CD4-positive, CD25-positive, alpha-beta regulatory T cell (primary cell): Measurements from ENCODE around the gene FDCSP. TPM values are rescaled to one million over a fixed set of nuclear protein-coding genes. Genes with fewer than 3 reads are reported as not detected.

Source experiments
- ATAC-seq, 2 donors: fragments of 150-1000 bp; cut with Tn5 transposase; one replicate each; pipeline ENCODE4 v1.10.0; 2021; ENCODE audit warnings: low read depth in 2 of 2, moderate number of reproducible peaks in 2 of 2, moderate library complexity in 1 of 2
- DNase-seq, 3 donors: peaks; one replicate each; pipeline versions ENCODE4 v3.0.0 to v3.0.0-alpha.2; 2012 to 2022; ENCODE audit warnings: mixed read lengths in 1 of 3
- H3K27ac ChIP-seq: one replicate; pipeline ENCODE4 v1.7.0; 2013; ENCODE audit warnings: mild to moderate bottlenecking, low read length; ENCODE audit not compliant: insufficient read depth, poor library complexity, severe bottlenecking
- H3K27me3 ChIP-seq: one replicate; pipeline ENCODE4 v1.7.0; 2013; ENCODE audit warnings: low read length; ENCODE audit not compliant: control insufficient read depth, insufficient read depth
- H3K36me3 ChIP-seq: one replicate; pipeline ENCODE4 v1.7.0; 2013; ENCODE audit warnings: mild to moderate bottlenecking, low read length, moderate library complexity; ENCODE audit not compliant: control insufficient read depth, insufficient read depth
- H3K4me1 ChIP-seq: 2 replicates; pipeline ENCODE4 v1.7.0; 2013; ENCODE audit warnings: mild to moderate bottlenecking, low read length; ENCODE audit not compliant: insufficient read depth, control insufficient read depth, poor library complexity, severe bottlenecking
- H3K4me3 ChIP-seq: one replicate; pipeline ENCODE4 v1.7.0; 2013; ENCODE audit warnings: low read depth, mild to moderate bottlenecking, low read length, moderate library complexity
- H3K9me3 ChIP-seq, 2 experiments: 1 replicate in 1 of 2; 2 replicates in 1 of 2; pipeline ENCODE4 v1.7.0; 2013; ENCODE audit warnings: low read length in 2 of 2, mild to moderate bottlenecking in 1 of 2, moderate library complexity in 1 of 2; ENCODE audit not compliant: control insufficient read depth in 2 of 2
- H3K27ac Mint-ChIP-seq, 3 donors: one replicate each; pipeline ENCODE4 v1.8.0; 2020 to 2022; ENCODE audit warnings: mild to moderate bottlenecking in 3 of 3, mixed read lengths in 3 of 3, moderate library complexity in 2 of 3
- H3K27me3 Mint-ChIP-seq: one replicate; pipeline ENCODE4 v1.8.0; 2022; ENCODE audit warnings: mild to moderate bottlenecking, mixed read lengths
- H3K36me3 Mint-ChIP-seq: one replicate; pipeline ENCODE4 v1.8.0; 2020; ENCODE audit warnings: mixed read lengths
- H3K4me1 Mint-ChIP-seq, 4 donors: one replicate each; pipeline ENCODE4 v1.8.0; 2020 to 2022; ENCODE audit warnings: mixed read lengths in 4 of 4, mild to moderate bottlenecking in 1 of 4
- H3K4me3 Mint-ChIP-seq, 4 donors: one replicate each; pipeline ENCODE4 v1.8.0; 2020 to 2022; ENCODE audit warnings: mild to moderate bottlenecking in 4 of 4, mixed read lengths in 4 of 4, moderate library complexity in 3 of 4
- H3K9me3 Mint-ChIP-seq, 7 donors: one replicate each; pipeline ENCODE4 v1.8.0; 2020 to 2022; ENCODE audit warnings: mixed read lengths in 7 of 7, mild to moderate bottlenecking in 3 of 7, moderate library complexity in 2 of 7
- polyA plus RNA-seq, 4 donors: library from polyadenylated mRNA; unstranded; fragments of 300-500 nt; fragmentation: Illumina TruSeq; gene quantifications; one replicate each; pipeline ENCODE4 v1.2.3, GENCODE V29; 2021
- total RNA-seq: library from RNA; stranded (reverse); gene quantifications from one replicate; pipeline ENCODE4 v1.2.3, GENCODE V29; 2022

The FDCSP gene
- total RNA-seq (not detected), polyA plus RNA-seq (not detected)

GRCh38 chr4:70225824-70226223 lies at the start of gene FDCSP:
FDCSP (plus strand) TSS chr4:70226124; CDS start chr4:70231195, 5,071 bp downstream.
- no peak for ATAC-seq
- Histone ChIP-seq H3K36me3 (no peaks in the 10 kb centered on the region), H3K4me3 (no peak within 1 kb of the TSS), H3K4me1 (no peaks in the 10 kb centered on the region), H3K9me3 (no peaks in the 10 kb centered on the region), H3K27ac (no peak within 1 kb of the TSS), H3K27me3 (no peaks in the 10 kb centered on the region)
- H3K27me3 Mint-ChIP-seq = no peaks in the 10 kb centered on the region
- no peaks in the 10 kb centered on the region for H3K4me1 Mint-ChIP-seq
- no peak for DNase-seq
- no peaks in the 10 kb centered on the region for H3K36me3 Mint-ChIP-seq
- H3K9me3 Mint-ChIP-seq = no peaks in the 10 kb centered on the region
- no peak within 1 kb of the TSS for H3K4me3 Mint-ChIP-seq
- H3K27ac Mint-ChIP-seq = no peak within 1 kb of the TSS

DNA sequence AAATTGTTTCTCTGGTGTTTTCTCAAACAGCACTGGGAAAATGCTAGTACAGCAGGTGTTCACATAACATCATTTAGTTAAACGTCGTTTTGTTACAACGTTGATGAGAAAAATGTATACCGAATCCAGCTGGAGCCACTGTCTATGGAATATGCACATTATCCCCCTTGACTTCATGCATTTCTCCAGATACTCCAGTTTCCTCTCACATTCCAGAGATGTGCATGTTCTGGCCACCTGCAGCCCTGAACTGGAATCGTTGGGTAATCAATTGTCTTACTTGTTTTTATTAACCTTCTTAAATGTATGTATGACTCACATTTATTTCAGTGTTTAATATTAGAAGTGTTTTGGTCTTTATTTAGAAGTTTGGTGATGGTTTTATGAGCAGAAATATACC lies 48.8 kb upstream of the FDCSP start:
- H3K27me3 ChIP-seq = no peaks in the 10 kb centered on the region
- Mint-ChIP-seq H3K9me3 (peaks cover 0 to 5% (median 1%) of the 10 kb centered on the region in 7 donors), H3K27ac (no peak overlapping the region), H3K4me1 (no peaks in the 10 kb centered on the region), H3K4me3 (no peak overlapping the region), H3K36me3 (no peaks in the 10 kb centered on the region), H3K27me3 (no peaks in the 10 kb centered on the region)
- no peak for ATAC-seq
- H3K4me1 ChIP-seq = no peaks in the 10 kb centered on the region
- DNase-seq = no peak
- H3K27ac ChIP-seq = no peak overlapping the region
- H3K36me3 ChIP-seq = no peaks in the 10 kb centered on the region
- H3K4me3 ChIP-seq = no peak overlapping the region
- no peaks in the 10 kb centered on the region for H3K9me3 ChIP-seq

DNA sequence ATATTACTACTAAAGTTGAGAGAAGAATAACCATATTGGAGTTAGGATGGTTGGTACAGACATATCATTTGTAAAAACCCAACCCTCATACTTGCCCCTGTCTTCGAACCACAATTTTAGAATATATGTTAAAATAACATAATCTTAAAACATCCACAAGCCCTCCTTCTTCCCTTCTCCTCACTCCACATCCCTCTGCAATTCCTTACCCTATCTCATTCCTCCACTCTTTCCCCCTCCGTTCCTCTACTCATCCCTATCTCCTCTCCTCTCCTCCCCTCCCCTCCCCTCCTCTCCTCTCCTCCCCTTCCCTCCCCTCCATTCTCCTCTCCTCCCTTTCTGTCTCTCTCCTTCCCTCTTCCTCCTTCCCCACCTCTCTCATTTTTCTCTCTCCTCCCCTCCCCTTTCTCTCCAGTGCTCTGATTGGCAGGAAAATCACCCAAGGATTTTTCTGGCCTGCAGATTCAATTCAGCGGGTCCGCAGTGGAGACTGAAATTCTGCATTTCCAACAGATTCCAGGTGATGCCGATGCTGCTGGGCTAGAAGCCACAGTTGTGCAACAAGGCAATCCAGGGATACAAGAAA lies 47.8 kb upstream of the FDCSP start:
- Histone ChIP-seq H3K9me3 (no peaks in the 10 kb centered on the region), H3K27me3 (no peaks in the 10 kb centered on the region), H3K27ac (no peak overlapping the region), H3K4me1 (no peaks in the 10 kb centered on the region), H3K4me3 (no peak overlapping the region), H3K36me3 (no peaks in the 10 kb centered on the region)
- H3K27ac Mint-ChIP-seq = no peak overlapping the region
- H3K36me3 Mint-ChIP-seq = no peaks in the 10 kb centered on the region
- no peak for ATAC-seq
- no peaks in the 10 kb centered on the region for H3K27me3 Mint-ChIP-seq
- H3K9me3 Mint-ChIP-seq = peaks cover 0 to 5% (median 1%) of the 10 kb centered on the region in 7 donors
- no peak overlapping the region for H3K4me3 Mint-ChIP-seq
- no peak for DNase-seq
- no peaks in the 10 kb centered on the region for H3K4me1 Mint-ChIP-seq

GRCh38 chr4:70179811-70180210 lies 46.1 kb upstream of the FDCSP start:
- no peaks in the 10 kb centered on the region for H3K36me3 Mint-ChIP-seq

DNA sequence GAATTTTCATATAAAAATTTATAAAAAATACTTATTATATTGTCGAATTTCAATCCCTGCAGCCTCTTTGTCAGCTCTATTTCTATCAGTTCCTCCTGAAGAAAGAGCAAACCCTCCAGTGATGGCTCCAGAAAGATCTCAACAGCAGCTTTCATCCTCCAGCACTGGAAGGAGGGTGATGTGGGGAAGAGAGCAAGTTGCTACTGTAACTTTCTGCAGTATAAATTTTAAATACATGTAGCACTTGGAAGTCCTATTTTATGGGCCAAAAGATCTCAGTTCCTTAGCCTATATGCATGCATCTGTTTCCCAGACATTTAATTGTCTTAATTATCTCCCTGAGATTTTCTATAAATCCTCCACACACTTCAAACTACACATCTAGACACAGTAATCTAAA lies 44.1 kb upstream of the FDCSP start:
- no peak overlapping the region for H3K27ac ChIP-seq
- no peak for DNase-seq
- ATAC-seq = no peak
- Mint-ChIP-seq H3K9me3 (peaks cover 0 to 3% (median 0%) of the 10 kb centered on the region in 7 donors), H3K36me3 (no peaks in the 10 kb centered on the region), H3K27ac (no peak overlapping the region), H3K4me1 (no peaks in the 10 kb centered on the region), H3K4me3 (no peak overlapping the region), H3K27me3 (no peaks in the 10 kb centered on the region)
- no peaks in the 10 kb centered on the region for H3K27me3 ChIP-seq
- H3K4me1 ChIP-seq = no peaks in the 10 kb centered on the region
- H3K9me3 ChIP-seq = no peaks in the 10 kb centered on the region
- no peaks in the 10 kb centered on the region for H3K36me3 ChIP-seq
- no peak overlapping the region for H3K4me3 ChIP-seq

More at GRCh38 chr4:70179811-70180210, 46.1 kb upstream of the FDCSP start:
- Mint-ChIP-seq H3K9me3 (peaks cover 0 to 3% (median 0%) of the 10 kb centered on the region in 7 donors), H3K4me3 (no peak overlapping the region), H3K27ac (no peak overlapping the region), H3K27me3 (no peaks in the 10 kb centered on the region), H3K4me1 (no peaks in the 10 kb centered on the region)
- Histone ChIP-seq H3K27ac (no peak overlapping the region), H3K4me3 (no peak overlapping the region), H3K36me3 (no peaks in the 10 kb centered on the region), H3K9me3 (no peaks in the 10 kb centered on the region), H3K4me1 (no peaks in the 10 kb centered on the region), H3K27me3 (no peaks in the 10 kb centered on the region)
- DNase-seq (no peak), ATAC-seq (no peak)

- Histone ChIP-seq H3K27me3 (no peaks in the 10 kb centered on the region), H3K36me3 (no peaks in the 10 kb centered on the region), H3K27ac (no peak overlapping the region), H3K4me3 (no peak overlapping the region), H3K4me1 (no peaks in the 10 kb centered on the region), H3K9me3 (no peaks in the 10 kb centered on the region)
- ATAC-seq = no peak
- Mint-ChIP-seq H3K4me1 (no peaks in the 10 kb centered on the region), H3K9me3 (peaks cover 0 to 3% (median 0%) of the 10 kb centered on the region in 7 donors), H3K4me3 (no peak overlapping the region), H3K27me3 (no peaks in the 10 kb centered on the region), H3K36me3 (no peaks in the 10 kb centered on the region), H3K27ac (no peak overlapping the region)
- DNase-seq = no peak
Measured at GRCh38 chr4:70182517-70183167, 43.3 kb upstream of the FDCSP start.

GRCh38 chr4:70183168-70183939 lies 42.6 kb upstream of the FDCSP start:
- peaks cover 0 to 3% (median 0%) of the 10 kb centered on the region in 7 donors for H3K9me3 Mint-ChIP-seq
- ATAC-seq = no peak
- Histone ChIP-seq H3K36me3 (no peaks in the 10 kb centered on the region), H3K27ac (no peak overlapping the region), H3K4me3 (no peak overlapping the region), H3K9me3 (no peaks in the 10 kb centered on the region), H3K4me1 (no peaks in the 10 kb centered on the region), H3K27me3 (no peaks in the 10 kb centered on the region)
- no peaks in the 10 kb centered on the region for H3K36me3 Mint-ChIP-seq
- H3K27ac Mint-ChIP-seq = no peak overlapping the region
- H3K27me3 Mint-ChIP-seq = no peaks in the 10 kb centered on the region
- H3K4me1 Mint-ChIP-seq = no peaks in the 10 kb centered on the region
- H3K4me3 Mint-ChIP-seq = no peak overlapping the region
- DNase-seq = peak in 1 of 3 donors; percentile 46
